K562 (cell line): ENCODE measurements around the gene C5orf22. TPM values are rescaled to one million over a fixed set of nuclear protein-coding genes. Genes with fewer than 3 reads are reported as not detected.

Experiments
- BRCA1 ChIP-seq, 2 experiments: fragments of 450-650 bp in 1 of 2; sonication (generic) in 1 of 2; formaldehyde crosslinking in 1 of 2; IDR thresholded peaks; 2 replicates each; pipeline versions ENCODE4 v1.5.0 to v1.6.1; 2017 to 2020; ENCODE audit warnings: mild to moderate bottlenecking in 1 of 2, missing genetic modification reagents in 1 of 2
- FOS ChIP-seq: IDR thresholded peaks from 3 replicates; pipeline ENCODE4 v1.6.1; 2011; ENCODE audit not compliant: insufficient read length; ENCODE audit errors: extremely low read depth
- GATAD2B ChIP-seq: fragments of 450-650 bp; IDR thresholded peaks from 2 replicates; pipeline ENCODE4 v1.6.1; 2017; ENCODE audit warnings: mild to moderate bottlenecking, borderline replicate concordance
- ILF3 ChIP-seq: fragments of 450-650 bp; IDR thresholded peaks from 2 replicates; pipeline ENCODE4 v1.6.1; 2018; ENCODE audit warnings: antibody characterized with exemption, mild to moderate bottlenecking, moderate library complexity, borderline replicate concordance
- KDM5B ChIP-seq: fragments of 200-600 bp; sonication (generic); IDR thresholded peaks from 2 replicates; pipeline ENCODE4 v1.6.1; 2012; ENCODE audit warnings: low read depth, mild to moderate bottlenecking, moderate library complexity, low read length, control low read depth, inconsistent platforms; ENCODE audit not compliant: insufficient replicate concordance
- KLF10 ChIP-seq: fragments of 250-450 bp; sonication (Bioruptor Pico); IDR thresholded peaks from 2 replicates; pipeline ENCODE4 v1.6.1; 2021; ENCODE audit warnings: matching md5 sums
- MTA2 ChIP-seq: fragments of 450-650 bp; IDR thresholded peaks from 2 replicates; pipeline ENCODE4 v1.6.1; 2016; ENCODE audit warnings: low read depth
- RAD51 ChIP-seq: fragments of 450-650 bp; IDR thresholded peaks from 2 replicates; pipeline ENCODE4 v1.7.1; 2016; ENCODE audit warnings: low read depth, mild to moderate bottlenecking, borderline replicate concordance
- RB1 ChIP-seq: fragments of 450-650 bp; IDR thresholded peaks from 2 replicates; pipeline ENCODE4 v1.6.1; 2017; ENCODE audit warnings: low read depth, mild to moderate bottlenecking
- RBM14 ChIP-seq: fragments of 200-400 bp; formaldehyde crosslinking; IDR thresholded peaks from 2 replicates; pipeline ENCODE4 v1.6.1; 2018; ENCODE audit warnings: low read depth, mild to moderate bottlenecking, low read length, moderate library complexity, borderline replicate concordance; ENCODE audit not compliant: insufficient read depth
- SAFB2 ChIP-seq: fragments of 200-400 bp; formaldehyde crosslinking; IDR thresholded peaks from 2 replicates; pipeline ENCODE4 v1.6.1; 2018; ENCODE audit warnings: borderline replicate concordance, low read length, low read depth, moderate library complexity; ENCODE audit not compliant: severe bottlenecking
- SETDB1 ChIP-seq: IDR thresholded peaks from one replicate; pipeline ENCODE4 v1.6.1; 2012; ENCODE audit warnings: low read length, control low read depth, inconsistent platforms
- SMC3 ChIP-seq: conservative IDR thresholded peaks from 2 replicates; pipeline ENCODE4 v1.6.1; 2011; ENCODE audit warnings: low read depth, low read length, improper control_type of control experiment; ENCODE audit not compliant: insufficient read depth
- TAF9B ChIP-seq: fragments of 450-650 bp; IDR thresholded peaks from 2 replicates; pipeline ENCODE4 v1.6.1; 2018; ENCODE audit warnings: mild to moderate bottlenecking; ENCODE audit not compliant: partially characterized antibody
- TSC22D4 ChIP-seq: fragments of 450-650 bp; IDR thresholded peaks from 2 replicates; pipeline ENCODE4 v1.6.1; 2016; ENCODE audit warnings: missing genetic modification characterization, missing biosample characterization, control low read depth
- ZBTB1 ChIP-seq: sonication (generic); formaldehyde crosslinking; IDR thresholded peaks from 2 replicates; pipeline ENCODE4 v1.8.1; 2023; ENCODE audit warnings: missing genetic modification reagents, low read depth, mild to moderate bottlenecking, borderline replicate concordance
- ZFP1 ChIP-seq: fragments of 450-650 bp; formaldehyde crosslinking; IDR thresholded peaks from 2 replicates; pipeline ENCODE4 v1.4.0; 2020; ENCODE audit warnings: mild to moderate bottlenecking, mixed read lengths
- ZNF134 ChIP-seq: fragments of 250-450 bp; sonication (Bioruptor Pico); conservative IDR thresholded peaks from 2 replicates; pipeline ENCODE4 v1.4.0; 2020
- polyA plus RNA-seq, 8 experiments: library from polyadenylated mRNA; depleted of rRNA in 4 of 8; stranded (reverse) in 5 of 8; unstranded in 3 of 8; fragments of >200 nt; fragmentation: Nextera tagmentation in 2 of 8; fragmentation: Illumina TruSeq in 1 of 8; extraction: Ambion mirVana in 2 of 8; extraction: Trizol in 1 of 8; gene quantifications; 2 replicates each; pipeline versions ENCODE4 v1.2.1 to v1.2.3, GENCODE V29; 2011 to 2014; ENCODE audit warnings: inconsistent platforms in 1 of 8, missing spikeins in 1 of 8
- total RNA-seq, 7 experiments: library from RNA; depleted of rRNA in 6 of 7; stranded (reverse); fragments of >200 nt in 6 of 7; fragmentation: Illumina TruSeq in 2 of 7; extraction: Trizol in 2 of 7; gene quantifications; 2 replicates each; pipeline versions ENCODE4 v1.2.1 to v1.2.3, GENCODE V29; 2011 to 2021; ENCODE audit warnings: low replicate concordance in 1 of 7
- TF ChIP-seq, protein P1 (sequence below): fragments of 200-400 bp; formaldehyde crosslinking; IDR thresholded peaks from 2 replicates; pipeline ENCODE4 v1.6.1; 2017; ENCODE audit warnings: mild to moderate bottlenecking, low read depth, low read length, moderate library complexity
- TF ChIP-seq, protein P2 (sequence below): fragments of 250-450 bp; sonication (Bioruptor Pico); IDR thresholded peaks from 2 replicates; pipeline ENCODE4 v1.5.1; 2021; ENCODE audit warnings: mild to moderate bottlenecking
- TF ChIP-seq, protein P3 (sequence below): fragments of 450-650 bp; formaldehyde crosslinking; IDR thresholded peaks from 2 replicates; pipeline ENCODE4 v1.4.0; 2022; ENCODE audit warnings: missing genetic modification characterization
- TF ChIP-seq, protein P4 (sequence below): sonication (generic); formaldehyde crosslinking; IDR thresholded peaks from 2 replicates; pipeline ENCODE4 v1.8.1; 2023; ENCODE audit warnings: mild to moderate bottlenecking, missing genetic modification reagents, moderate library complexity

Gene C5orf22
- total and polyA plus RNA-seq, 9 of the 15 experiments (the other 6 are each of a cell fraction or from before 2014, with no cell fraction given) = 22.7 to 56.7 (median 39.3) TPM

DNA sequence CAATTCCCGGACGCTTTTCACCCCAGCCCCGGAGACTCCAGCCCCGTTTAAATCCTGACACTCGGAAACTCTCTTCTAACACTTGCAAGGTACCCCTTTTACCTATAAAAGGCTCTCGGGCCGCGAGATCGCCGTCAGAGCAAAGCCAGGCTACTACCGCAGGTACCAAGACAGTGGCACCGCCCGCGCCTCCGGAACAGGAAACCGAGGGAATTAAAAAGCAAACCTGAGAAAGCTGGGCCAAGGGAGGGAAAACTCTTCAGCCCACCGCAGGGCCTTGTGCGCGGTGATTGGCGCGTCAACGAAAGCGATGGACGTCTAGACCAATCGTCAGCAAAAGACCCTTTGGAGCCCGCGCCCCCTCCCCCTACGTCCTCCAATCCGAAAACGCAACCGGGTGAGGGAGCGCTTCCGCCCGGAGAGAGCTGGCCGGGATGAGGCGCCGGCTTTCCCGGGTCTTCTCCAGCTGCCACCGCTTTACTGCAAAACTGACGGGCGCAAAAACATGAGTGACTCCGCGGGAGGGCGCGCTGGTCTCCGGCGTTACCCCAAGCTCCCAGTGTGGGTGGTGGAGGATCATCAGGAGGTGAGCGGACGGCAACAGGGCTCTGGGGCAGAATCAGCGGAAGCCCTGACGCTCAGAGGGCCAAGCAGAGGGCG lies at the start of gene C5orf22, which contains the start of gene DROSHA (continued):
- TF ChIP-seq BRCA1 (IDR thresholded peaks at IDR 0.05) (no peak), BRCA1 (CRISPR knock-in tag; IDR thresholded peaks at IDR 0.05) (no peak), SMC3 (no peak), SETDB1 (no peak), SAFB2 (no peak), RBM14 (no peak), FOS (peak; percentile 94), MTA2 (peak; percentile 22; the same call in 1 of the 2 replicates), KDM5B (peak; percentile 88), TAF9B (peak; percentile 66), ZNF134 (peak; percentile 93), ZFP1 (CRISPR knock-in tag) (0 out of 2 replicates have a peak, but pooled peaks have one; percentile 17), ILF3 (no peak), RB1 (peak; percentile 88), TSC22D4 (no peak), RAD51 (no peak), KLF10 (no peak), GATAD2B (no peak), ZBTB1 (CRISPR knock-in tag) (no peak)
- TF ChIP-seq, protein P1, sequence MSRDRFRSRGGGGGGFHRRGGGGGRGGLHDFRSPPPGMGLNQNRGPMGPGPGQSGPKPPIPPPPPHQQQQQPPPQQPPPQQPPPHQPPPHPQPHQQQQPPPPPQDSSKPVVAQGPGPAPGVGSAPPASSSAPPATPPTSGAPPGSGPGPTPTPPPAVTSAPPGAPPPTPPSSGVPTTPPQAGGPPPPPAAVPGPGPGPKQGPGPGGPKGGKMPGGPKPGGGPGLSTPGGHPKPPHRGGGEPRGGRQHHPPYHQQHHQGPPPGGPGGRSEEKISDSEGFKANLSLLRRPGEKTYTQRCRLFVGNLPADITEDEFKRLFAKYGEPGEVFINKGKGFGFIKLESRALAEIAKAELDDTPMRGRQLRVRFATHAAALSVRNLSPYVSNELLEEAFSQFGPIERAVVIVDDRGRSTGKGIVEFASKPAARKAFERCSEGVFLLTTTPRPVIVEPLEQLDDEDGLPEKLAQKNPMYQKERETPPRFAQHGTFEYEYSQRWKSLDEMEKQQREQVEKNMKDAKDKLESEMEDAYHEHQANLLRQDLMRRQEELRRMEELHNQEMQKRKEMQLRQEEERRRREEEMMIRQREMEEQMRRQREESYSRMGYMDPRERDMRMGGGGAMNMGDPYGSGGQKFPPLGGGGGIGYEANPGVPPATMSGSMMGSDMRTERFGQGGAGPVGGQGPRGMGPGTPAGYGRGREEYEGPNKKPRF = no peak
- TF ChIP-seq, protein P2, sequence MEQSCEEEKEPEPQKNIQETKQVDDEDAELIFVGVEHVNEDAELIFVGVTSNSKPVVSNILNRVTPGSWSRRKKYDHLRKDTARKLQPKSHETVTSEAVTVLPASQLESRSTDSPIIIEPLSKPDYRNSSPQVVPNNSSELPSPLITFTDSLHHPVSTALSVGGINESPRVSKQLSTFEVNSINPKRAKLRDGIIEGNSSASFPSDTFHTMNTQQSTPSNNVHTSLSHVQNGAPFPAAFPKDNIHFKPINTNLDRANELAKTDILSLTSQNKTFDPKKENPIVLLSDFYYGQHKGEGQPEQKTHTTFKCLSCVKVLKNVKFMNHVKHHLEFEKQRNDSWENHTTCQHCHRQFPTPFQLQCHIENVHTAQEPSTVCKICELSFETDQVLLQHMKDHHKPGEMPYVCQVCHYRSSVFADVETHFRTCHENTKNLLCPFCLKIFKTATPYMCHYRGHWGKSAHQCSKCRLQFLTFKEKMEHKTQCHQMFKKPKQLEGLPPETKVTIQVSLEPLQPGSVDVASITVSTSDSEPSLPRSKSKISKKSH = no peak
- TF ChIP-seq, protein P3, sequence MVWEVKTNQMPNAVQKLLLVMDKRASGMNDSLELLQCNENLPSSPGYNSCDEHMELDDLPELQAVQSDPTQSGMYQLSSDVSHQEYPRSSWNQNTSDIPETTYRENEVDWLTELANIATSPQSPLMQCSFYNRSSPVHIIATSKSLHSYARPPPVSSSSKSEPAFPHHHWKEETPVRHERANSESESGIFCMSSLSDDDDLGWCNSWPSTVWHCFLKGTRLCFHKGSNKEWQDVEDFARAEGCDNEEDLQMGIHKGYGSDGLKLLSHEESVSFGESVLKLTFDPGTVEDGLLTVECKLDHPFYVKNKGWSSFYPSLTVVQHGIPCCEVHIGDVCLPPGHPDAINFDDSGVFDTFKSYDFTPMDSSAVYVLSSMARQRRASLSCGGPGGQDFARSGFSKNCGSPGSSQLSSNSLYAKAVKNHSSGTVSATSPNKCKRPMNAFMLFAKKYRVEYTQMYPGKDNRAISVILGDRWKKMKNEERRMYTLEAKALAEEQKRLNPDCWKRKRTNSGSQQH (CRISPR knock-in tag) = peak; percentile 76; the same call in 1 of the 2 replicates
- TF ChIP-seq, protein P4, sequence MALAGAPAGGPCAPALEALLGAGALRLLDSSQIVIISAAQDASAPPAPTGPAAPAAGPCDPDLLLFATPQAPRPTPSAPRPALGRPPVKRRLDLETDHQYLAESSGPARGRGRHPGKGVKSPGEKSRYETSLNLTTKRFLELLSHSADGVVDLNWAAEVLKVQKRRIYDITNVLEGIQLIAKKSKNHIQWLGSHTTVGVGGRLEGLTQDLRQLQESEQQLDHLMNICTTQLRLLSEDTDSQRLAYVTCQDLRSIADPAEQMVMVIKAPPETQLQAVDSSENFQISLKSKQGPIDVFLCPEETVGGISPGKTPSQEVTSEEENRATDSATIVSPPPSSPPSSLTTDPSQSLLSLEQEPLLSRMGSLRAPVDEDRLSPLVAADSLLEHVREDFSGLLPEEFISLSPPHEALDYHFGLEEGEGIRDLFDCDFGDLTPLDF = no peak; the same call in 1 of the 2 replicates
